Measurements from ENCODE around the gene LTA.

LTA gene

DNA sequence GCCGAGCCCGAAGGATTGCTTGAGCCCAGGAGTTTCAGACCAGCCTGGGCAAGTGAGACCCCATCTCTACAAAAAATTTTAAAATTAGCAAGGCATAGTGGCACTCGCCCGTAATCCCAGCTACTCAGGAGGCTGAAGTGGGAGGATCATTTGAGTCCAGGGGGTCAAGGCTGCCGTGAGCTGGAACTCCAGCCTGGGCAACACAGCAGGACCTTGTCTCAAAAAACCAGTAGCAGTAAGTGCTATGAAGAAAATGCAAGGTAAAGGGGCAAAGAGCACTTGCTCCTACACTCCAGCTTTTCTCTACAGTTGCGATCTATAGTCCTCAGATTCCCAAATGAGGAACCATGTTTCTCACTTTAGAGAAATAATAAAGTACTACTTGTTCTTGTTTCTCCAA is 28.4 kb upstream of the LTA start:
- no peak for DNase-seq

DNA sequence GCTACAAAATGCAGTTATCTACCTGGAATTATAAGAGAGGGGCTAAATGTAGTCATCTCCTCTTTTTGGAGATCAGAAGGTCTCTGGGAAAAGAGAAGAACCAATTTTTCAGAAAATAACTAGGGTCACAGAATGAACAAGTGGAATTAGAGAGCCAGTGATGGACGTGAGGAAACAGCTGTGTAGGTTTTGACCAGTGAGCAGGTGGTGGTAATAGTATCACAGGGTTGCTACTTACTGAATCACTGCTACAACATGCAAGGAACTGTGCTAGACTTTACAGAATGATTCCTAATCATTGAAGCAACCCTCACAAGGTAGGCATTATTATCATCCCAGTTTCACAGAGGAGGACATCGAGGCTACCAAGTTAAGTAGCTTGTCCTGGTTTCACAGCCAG is 27.4 kb upstream of the LTA start:
- no peak for DNase-seq

DNA sequence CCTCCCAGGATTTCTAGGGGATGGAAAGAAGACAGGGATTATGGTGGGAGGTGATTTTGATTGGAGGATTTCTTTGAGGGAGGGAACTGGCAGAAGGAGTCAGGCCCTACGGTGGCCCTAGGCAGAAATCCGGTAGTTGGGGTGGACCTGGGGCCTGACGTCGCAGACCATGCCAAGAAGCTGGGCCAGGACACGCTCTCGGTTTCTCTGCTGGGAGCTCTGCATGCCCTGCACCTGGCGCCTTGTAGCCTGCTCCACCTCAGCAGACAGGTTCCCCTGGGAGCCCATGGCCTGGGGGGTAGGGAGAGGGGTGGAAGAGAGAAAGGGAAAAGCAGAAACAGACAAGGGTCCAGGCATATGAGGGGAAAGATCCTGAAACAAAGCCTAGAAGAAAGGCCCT is 26.8 kb upstream of the LTA start:
- DNase-seq = no peak

DNA sequence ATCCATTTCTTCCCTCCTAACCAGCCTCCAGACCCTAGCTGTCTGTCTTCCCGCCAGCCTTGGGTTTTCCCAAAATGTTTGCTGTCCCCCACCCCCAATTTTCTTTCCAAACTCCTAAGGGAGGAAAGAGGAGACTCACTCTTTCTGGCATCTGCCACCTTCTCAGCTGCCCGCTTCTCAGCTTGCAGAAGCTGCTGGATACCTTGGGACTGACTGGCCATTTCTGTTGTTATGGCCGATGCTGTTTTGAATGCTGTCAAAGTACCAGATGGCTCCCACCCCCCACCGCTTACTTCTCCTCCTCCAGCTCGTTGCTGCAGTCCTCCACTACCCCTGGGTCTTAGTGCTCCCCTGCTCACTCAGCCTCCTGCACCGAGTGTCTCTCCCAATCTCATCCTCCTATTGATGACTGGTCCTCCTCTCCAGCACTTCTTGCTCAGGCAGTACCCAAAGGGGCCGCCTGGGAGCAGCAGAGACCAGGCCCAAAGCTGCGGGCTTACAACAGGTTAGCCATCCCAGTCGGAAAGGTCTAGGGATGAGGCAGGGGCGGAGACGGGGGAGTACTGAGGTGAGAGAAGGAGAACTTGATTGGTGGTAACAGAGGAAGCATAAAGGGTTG is 25.6 kb upstream of the LTA start, which contains the start of gene ATP6V1G2:
TSS of gene ATP6V1G2 (minus strand) at position 270 of the 619 bp plus-strand sequence. CDS start at position 221, 49 bp downstream.
- peak; percentile 81 for DNase-seq

DNA sequence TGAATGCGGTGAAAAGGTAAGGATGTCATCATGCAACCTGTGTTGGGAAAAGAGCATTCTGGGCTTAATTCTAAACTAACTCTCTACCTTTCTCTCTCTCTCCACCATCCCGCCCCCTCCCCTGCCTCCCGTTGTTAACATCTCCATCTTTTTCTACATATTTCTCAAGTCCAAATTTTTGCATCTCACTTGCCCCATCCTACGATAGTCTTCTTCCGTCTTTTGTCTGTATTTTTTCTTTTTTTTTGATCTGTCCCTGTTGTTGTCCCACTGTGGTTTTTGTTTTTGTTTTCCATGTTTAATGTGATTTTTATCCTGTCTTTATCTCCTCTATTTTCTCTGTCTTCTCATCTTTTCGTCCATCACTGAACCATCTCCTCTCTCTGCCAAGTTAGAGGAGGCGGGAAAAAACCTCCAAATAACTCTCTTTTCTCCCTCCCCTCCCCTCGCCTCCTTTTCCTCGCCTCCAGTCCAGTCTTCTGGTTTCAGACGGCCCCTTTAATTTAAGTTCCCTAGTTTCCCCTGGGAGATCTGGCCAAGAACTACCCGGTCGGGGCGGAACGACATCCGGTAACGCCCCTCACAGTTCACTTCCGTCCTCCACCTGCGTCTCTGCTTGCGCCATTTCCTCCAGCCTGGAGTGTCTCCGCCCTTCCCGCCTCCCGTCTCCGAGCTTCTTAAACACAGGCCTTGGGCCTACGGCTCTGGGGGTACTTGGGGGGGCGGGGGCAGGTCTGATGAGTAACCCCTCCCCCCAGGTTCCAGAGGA is 24.9 kb upstream of the LTA start, which contains the start of gene NFKBIL1:
TSS of gene NFKBIL1 (plus strand) at position 651 of the 769 bp plus-strand sequence. CDS start at position 738, 87 bp downstream.
- peak; percentile 86 for DNase-seq

DNA sequence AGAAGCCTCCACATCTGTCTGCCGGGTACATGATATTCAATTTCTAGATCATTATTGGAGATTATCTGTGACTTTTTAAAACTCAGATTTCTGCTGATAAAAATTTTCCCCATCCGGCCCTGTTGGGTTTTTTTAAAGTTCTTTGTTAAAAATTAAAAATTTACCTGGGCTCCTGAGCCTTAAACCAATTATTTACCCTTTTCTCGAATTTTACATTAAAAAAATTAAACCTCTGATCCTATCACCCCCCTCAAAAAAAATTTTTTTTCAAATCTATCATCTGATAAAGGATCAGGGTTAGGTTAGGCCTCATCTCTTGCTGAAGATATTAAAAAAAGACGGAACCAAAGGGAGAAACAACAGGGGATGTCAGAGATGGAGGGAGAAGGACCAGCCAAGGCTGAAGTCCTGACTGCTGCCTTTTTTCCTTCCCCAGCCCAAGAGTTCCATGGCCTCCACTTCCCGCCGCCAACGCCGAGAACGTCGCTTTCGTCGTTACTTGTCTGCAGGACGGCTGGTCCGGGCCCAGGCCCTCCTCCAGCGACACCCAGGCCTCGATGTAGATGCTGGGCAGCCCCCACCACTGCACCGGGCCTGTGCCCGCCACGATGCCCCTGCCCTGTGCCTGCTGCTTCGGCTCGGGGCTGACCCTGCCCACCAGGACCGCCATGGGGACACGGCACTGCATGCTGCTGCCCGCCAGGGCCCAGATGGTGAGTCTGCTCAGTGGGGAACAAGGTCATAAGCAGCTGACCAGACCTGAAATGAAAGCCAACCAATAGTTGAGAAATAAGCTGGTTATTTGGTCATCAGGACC is 24.2 kb upstream of the LTA start:
- DNase-seq = no peak

DNA sequence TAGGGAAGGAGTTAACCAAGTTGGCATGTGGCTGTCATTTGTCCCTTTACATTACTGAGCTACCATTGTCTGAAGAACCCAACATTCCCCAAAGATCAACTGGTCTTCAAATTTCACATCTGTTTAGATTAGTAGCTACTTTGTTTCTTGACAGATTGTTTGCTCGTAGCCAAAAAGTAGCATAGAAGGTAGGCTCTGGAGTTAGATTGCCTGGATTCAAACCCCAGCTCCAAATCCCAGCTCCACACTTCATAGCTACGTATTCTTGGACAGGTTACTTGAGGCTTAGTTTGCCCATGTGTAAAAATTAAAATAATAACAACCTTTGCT is 23.6 kb upstream of the LTA start:
- no peak for DNase-seq

DNA sequence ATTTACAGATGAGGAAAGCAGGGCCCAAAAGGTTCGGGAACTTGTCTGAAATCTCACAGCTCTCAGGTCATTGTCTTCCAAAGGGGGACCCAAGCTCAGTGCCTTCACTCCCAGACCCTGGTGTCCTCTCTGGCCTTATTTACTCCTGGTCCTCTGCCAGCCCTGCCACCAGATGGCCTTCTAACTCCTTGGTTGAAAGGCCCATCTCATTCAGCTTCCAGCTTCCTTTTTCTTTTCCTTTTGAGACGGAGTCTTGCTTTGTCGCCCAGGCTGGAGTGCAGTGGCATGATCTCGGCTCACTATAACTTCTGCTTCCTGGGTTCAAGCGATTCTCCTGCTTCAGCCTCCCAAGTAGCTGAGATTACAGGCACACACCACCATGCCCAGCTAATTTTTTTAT is 20.7 kb upstream of the LTA start:
- peak; percentile 59 for DNase-seq

DNA sequence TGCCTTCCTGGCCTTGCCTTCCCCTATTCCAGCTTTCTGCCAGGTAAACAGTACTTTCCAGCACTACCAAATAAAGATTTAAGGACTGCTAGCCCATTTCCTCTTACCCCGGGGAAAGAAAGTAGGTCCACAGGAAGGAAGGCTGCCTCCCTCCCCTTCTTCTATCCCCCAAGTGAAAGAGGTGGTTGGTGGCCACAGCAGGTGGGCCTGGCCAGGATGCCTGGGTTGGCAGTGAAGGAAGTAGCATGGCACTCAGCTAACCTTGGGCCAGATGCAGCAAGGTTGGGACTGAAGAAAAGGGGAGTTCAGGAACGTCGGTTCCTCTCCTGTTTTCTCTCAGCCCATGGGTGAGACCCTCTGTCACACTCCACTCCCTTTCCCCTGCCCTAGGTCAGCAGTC is 15.8 kb upstream of the LTA start:
- DNase-seq = no peak

DNA sequence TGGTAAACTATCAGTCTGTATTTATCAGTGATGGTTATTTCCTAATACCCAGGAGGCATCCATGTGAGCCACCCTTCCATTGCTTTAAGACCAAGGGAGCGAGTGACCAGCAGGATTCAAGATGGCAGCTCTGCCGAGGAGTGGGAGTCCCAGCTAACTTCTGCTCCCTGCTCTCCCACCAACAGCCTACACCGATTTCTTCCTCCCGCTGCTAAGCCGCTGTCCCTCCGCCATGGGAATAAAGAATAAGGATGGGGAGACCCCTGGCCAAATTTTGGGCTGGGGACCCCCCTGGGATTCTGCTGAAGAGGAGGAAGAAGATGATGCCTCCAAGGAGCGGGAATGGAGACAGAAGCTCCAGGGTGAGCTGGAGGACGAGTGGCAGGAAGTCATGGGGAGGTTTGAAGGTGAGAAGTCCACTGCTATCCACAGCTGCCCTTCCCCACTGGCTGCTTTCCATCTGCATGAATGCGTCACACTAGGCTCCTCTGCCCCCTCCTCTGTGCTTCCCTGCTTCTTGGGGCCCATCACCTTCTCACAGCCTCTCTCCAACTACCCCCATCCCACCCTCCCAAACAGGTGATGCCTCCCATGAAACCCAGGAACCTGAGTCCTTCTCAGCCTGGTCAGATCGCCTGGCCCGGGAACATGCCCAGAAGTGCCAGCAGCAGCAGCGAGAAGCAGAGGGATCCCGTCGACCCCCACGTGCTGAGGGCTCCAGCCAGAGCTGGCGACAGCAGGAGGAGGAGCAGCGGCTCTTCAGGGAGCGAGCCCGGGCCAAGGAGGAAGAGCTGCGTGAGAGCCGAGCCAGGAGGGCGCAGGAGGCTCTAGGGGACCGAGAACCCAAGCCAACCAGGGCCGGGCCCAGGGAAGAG is 14.4 kb upstream of the LTA start:
- no peak for DNase-seq

DNA sequence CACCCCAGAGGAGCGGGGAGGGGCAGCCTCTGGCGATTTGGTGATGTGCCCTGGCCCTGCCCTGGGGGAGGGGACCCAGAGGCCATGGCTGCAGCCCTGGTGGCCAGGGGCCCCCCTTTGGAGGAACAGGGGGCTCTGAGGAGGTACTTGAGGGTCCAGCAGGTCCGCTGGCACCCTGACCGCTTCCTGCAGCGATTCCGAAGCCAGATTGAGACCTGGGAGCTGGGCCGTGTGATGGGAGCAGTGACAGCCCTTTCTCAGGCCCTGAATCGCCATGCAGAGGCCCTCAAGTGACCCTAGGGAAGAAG is 13.8 kb upstream of the LTA start:
- DNase-seq = no peak

DNA sequence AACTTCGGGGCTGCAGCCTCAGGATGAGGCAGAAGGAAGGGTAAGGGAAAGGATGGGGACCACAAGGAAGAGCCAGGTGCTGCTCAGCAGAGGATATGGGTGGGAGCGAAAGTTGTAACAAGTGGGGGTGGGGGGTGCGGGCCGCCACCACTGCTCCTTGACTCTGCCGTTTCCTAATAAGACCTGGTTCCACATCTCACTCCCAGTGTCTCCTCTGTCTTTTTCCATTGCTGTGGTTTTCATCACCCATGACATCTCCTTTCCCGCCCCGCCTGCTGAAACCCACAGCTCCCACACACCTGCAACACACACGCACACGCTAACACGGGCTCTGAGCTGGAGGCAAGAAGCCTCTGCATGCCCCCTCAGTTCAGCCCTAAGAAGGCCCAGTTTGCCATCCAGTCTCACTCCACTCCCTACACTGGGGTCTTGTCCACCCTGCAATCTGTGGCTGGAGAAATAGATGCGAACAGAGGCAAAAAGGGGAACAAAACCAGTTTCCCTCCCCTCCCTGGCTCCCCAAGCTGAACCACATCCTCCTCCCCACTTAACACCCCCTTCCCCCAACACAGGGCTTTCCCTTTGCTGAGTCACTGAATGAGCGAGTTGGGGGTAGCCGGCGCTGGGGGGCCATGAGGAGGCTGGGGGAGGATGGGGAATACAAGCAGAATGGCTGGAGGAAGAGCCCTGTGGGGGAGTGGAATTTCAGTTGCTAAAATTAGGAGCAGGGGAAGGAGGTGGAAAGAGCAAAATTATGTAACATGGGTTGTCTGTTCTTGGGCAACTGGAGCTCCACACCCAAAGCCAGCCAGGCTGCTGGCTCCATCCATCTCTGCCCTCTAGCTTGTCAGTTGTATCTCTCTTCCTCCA is 13.2 kb upstream of the LTA start:
- peak; percentile 70 for DNase-seq

DNA sequence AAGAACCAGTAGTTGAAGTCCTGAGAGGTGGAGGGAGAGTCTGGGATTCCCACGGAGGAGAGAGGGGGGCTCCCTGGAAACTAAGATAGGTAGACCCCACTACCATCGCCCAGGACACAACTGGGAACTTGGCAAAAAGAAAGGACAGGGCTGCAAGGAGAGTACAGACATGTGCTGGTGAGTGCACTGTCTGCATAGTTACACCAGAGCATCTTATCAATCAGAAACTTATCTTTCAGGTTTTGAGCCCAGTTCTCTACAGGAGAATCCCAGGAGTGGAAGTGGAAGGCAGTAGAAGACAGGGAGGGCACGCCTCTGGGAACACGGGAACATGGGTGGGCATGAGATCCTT is 12.5 kb upstream of the LTA start:
- no peak for DNase-seq

DNA sequence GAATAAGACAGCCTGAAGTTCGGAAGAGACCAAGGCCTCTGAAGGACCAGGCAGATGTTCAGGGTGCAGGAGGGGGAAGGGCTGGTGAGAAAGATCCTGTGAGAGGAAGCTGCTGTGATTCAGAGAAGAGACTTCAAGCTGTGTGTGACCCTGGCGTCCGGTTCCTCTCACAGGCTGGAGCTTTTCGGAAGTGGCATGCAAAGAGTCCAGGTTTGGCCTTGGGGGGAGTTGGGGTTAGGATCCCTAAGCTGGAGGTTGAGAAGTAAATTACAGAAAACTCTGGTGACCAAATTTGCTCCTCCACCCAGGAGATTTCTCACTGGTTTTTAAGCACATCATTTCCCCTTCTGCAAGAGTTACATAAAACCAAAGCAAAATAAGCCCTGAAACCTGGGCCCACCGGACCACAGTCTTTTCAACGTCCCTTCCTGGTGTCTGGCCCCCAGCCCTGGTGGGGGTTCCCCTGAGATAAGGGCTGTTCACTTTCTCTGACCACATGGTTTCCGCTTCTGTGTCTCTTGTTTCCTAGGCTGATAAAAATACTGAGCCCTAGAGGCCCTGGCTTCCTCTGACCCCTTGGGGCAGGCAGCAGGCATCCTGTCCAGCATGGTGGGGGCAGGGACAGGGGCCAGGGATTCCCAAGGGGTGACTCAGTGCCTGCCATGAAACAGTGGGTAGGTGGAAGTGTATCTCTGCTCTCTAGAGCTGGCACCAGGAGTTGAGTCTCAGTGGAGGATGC is 12.0 kb upstream of the LTA start:
- DNase-seq = no peak

DNA sequence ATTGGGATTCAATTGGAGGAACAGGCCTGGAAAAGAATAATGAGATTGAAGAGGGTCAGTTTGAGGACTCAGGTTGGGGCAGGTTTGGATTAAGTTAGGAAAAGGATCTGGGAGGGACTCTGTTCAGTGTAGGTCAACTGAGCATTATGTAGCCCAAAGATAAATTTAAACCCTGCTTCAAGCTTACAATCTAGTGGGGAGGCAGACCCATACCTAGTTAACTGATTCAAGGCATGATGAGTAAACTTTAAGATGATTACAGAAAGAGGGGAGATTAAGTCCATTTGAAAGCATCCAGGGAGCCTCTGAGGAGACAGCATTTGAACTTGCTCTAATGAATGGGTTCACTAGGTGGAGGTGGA is 11.4 kb upstream of the LTA start:
- no peak for DNase-seq

DNA sequence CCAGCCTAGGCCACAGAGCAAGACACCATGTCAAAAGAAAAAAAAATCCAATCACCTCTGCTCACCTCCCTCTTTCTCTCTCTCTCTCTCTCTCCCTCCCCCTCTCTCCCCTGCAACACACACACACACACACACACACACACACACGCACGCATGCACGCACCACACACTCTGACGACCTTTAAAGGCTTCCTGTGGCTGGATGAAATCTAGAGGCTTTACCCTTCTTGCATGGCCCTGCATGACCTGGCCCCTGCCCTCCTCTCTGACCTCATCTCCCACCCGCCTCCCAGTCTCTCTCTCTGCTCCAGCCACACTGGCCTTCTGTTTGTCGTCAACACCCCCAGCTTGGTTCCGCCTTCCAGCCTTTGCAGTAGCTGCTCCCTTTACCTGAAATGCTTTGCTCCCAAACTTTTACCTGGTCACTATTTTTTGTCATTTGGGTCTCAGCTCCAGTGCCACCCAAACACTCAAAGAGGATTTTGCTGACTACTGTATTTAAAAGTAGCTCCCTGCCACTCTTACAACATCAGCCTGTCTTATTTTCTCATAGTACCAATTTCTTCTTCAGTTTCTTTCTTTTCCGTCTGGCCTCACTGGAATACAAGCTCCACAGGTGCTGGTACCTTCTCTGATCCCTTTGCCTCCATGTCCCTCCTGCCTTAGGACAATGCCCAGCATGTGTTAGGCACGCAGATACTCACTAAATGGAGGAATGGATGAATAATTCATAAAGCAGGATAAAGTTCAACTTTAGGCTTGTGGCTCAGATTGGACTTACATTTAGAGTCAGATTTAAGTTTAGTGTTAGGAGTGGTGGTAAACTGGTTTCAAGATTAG is 4.3 kb upstream of the LTA start:
- DNase-seq = no peak

DNA sequence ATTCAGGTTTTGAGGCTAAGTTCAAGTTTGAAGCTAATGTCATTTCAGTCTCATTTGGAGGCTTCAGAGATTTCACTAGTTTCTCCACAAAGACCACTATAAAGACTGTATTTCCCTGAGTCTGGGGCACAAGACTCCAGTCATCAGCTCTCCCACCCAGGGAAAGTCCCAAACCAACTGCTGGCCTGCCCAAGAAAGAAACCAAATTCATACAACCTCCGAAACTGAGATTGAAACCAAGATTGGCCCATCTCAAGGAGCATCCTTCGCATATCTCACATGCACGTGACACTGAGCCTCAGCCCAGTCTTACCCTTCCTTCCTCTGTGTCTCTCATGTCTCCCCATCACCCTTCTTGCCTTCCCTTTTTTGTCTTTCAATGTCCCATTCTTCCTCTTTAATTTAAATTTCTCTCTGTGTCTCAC is 3.5 kb upstream of the LTA start:
- DNase-seq = no peak

DNA sequence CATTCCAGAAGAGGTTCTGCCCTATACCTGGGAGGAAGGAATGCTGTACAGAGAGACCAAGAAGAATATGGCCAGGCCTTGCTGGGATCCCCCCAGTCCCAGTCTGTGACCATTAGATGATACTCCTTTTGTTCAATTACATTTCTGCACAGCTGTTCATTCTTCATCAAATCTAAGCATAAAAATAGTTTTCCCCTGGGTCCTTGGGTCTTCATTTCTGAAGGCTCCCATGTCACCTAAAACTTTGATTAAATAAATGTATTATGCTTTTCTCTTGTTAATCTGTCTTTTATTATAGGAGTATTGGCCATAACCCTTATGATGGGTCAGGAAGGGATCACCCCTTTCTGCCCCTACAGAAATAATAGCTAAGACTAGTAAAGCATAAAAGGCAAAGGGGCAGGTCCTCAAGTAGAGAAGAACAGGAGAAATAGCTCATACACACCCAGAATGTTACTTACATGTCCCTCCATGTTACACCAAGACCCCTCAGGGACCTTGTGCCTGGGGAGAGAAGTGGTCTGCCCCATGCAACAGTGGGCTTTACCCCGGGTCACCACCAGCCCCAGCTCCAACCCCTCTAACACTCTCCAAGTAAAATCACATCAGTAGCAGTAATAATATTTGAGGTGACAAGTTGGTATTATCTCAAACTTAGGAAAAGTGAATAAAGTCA is 2.1 kb upstream of the LTA start:
- no peak for DNase-seq

DNA sequence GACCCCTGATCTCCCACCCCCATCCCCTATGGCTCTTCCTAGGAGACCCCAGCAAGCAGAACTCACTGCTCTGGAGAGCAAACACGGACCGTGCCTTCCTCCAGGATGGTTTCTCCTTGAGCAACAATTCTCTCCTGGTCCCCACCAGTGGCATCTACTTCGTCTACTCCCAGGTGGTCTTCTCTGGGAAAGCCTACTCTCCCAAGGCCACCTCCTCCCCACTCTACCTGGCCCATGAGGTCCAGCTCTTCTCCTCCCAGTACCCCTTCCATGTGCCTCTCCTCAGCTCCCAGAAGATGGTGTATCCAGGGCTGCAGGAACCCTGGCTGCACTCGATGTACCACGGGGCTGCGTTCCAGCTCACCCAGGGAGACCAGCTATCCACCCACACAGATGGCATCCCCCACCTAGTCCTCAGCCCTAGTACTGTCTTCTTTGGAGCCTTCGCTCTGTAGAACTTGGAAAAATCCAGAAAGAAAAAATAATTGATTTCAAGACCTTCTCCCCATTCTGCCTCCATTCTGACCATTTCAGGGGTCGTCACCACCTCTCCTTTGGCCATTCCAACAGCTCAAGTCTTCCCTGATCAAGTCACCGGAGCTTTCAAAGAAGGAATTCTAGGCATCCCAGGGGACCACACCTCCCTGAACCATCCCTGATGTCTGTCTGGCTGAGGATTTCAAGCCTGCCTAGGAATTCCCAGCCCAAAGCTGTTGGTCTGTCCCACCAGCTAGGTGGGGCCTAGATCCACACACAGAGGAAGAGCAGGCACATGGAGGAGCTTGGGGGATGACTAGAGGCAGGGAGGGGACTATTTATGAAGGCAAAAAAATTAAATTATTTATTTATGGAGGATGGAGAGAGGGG is 1.4 kb downstream of the LTA start:
- no peak for DNase-seq

All from stimulated activated CD4-positive, alpha-beta T cell treated with anti-CD3 and anti-CD28 coated beads, Interleukin-12 subunit alpha, Interleukin-12 subunit beta, amount 100 ng/mL, for 4 hours (primary cell).